HEK293 (cell line): ENCODE data around the gene DNAH8.

Experiments
- CTCF ChIA-PET: fragments of 350-600 bp; formaldehyde crosslinking; extraction: SDS; loops from one replicate; lab custom pipeline; 2021; ENCODE audit warnings: antibody characterized with exemption; lab: Yijun Ruan, JAX
- POLR2A ChIA-PET: fragments of 300-600 bp; formaldehyde crosslinking; extraction: SDS; loops from one replicate; lab custom pipeline; 2020; ENCODE audit warnings: antibody characterized with exemption, inconsistent platforms; lab: Yijun Ruan, JAX
- H3K27ac ChIP-seq: fragments of 200-500 bp; sonication (Bioruptor generic); 2 replicates; pipeline ENCODE4 v1.5.1; 2014; ENCODE audit warnings: low read depth, low read length, control low read depth, inconsistent platforms; ENCODE audit errors: extremely low read depth
- H3K36me3 ChIP-seq, 2 experiments: fragments of 200-500 bp in 1 of 2; sonication (Bioruptor generic) in 1 of 2; 1 replicate in 1 of 2; 2 replicates in 1 of 2; pipeline ENCODE4 v1.5.1; 2014 to 2017; ENCODE audit warnings: inconsistent platforms in 2 of 2, low read length in 2 of 2; ENCODE audit not compliant: control insufficient read depth in 2 of 2, insufficient read depth in 1 of 2
- H3K4me1 ChIP-seq: fragments of 200-500 bp; sonication (Bioruptor generic); 2 replicates; pipeline ENCODE4 v1.5.1; 2014; ENCODE audit warnings: mild to moderate bottlenecking, low read length, inconsistent platforms; ENCODE audit not compliant: control insufficient read depth, insufficient read depth
- H3K4me3 ChIP-seq: 2 replicates; pipeline ENCODE4 v1.5.1; 2011; ENCODE audit warnings: low read depth, mild to moderate bottlenecking, control low read depth, low read length, moderate library complexity
- H3K9me3 ChIP-seq: fragments of 200-500 bp; sonication (Bioruptor generic); 2 replicates; pipeline ENCODE4 v1.5.1; 2014; ENCODE audit warnings: low read depth, low read length, inconsistent platforms; ENCODE audit not compliant: control insufficient read depth, insufficient read depth
- HIC1 ChIP-seq: fragments of 450-650 bp; formaldehyde crosslinking; IDR thresholded peaks from 2 replicates; pipeline ENCODE4 v1.5.1; 2016; ENCODE audit warnings: missing biosample characterization, missing genetic modification characterization
- HOXD13 ChIP-seq: sonication (generic); formaldehyde crosslinking; IDR thresholded peaks from 2 replicates; pipeline ENCODE4 v1.8.0; 2022; ENCODE audit warnings: missing genetic modification reagents, borderline replicate concordance
- KLF9 ChIP-seq: fragments of 450-650 bp; formaldehyde crosslinking; IDR thresholded peaks from 2 replicates; pipeline ENCODE4 v1.5.1; 2016; ENCODE audit warnings: missing biosample characterization, missing genetic modification characterization, low read depth
- MZF1 ChIP-seq: fragments of 450-650 bp; formaldehyde crosslinking; IDR thresholded peaks from 2 replicates; pipeline ENCODE4 v1.5.1; 2017; ENCODE audit warnings: missing biosample characterization, missing genetic modification characterization, borderline replicate concordance
- SCRT1 ChIP-seq: fragments of 450-650 bp; formaldehyde crosslinking; IDR thresholded peaks from 2 replicates; pipeline ENCODE4 v1.5.1; 2016; ENCODE audit warnings: missing biosample characterization, missing genetic modification characterization, borderline replicate concordance
- SCRT2 ChIP-seq: fragments of 450-650 bp; formaldehyde crosslinking; IDR thresholded peaks from 2 replicates; pipeline ENCODE4 v1.5.1; 2016; ENCODE audit warnings: missing biosample characterization, missing genetic modification characterization
- TRIM28 ChIP-seq: IDR thresholded peaks from 2 replicates; pipeline ENCODE4 v1.6.1; 2011; ENCODE audit warnings: low read length, control low read depth, borderline replicate concordance
- ZBTB44 ChIP-seq: fragments of 450-650 bp; IDR thresholded peaks from 2 replicates; pipeline ENCODE4 v1.5.1; 2018; ENCODE audit warnings: missing biosample characterization, mild to moderate bottlenecking, missing genetic modification characterization
- ZFHX2 ChIP-seq: fragments of 450-650 bp; formaldehyde crosslinking; conservative IDR thresholded peaks from 2 replicates; pipeline ENCODE4 v1.5.1; 2016; ENCODE audit warnings: missing biosample characterization, missing genetic modification characterization
- ZNF146 ChIP-seq: fragments of 450-650 bp; formaldehyde crosslinking; IDR thresholded peaks from 2 replicates; pipeline ENCODE4 v1.5.1; 2016; ENCODE audit warnings: missing biosample characterization, missing genetic modification characterization
- ZNF19 ChIP-seq: fragments of 450-650 bp; formaldehyde crosslinking; IDR thresholded peaks from 2 replicates; pipeline ENCODE4; 2016; ENCODE audit warnings: missing biosample characterization, missing genetic modification characterization, low read depth
- ZNF335 ChIP-seq: fragments of 450-650 bp; formaldehyde crosslinking; conservative IDR thresholded peaks from 2 replicates; pipeline ENCODE4 v1.5.1; 2016; ENCODE audit warnings: missing biosample characterization, missing genetic modification characterization
- ZNF404 ChIP-seq: fragments of 450-650 bp; formaldehyde crosslinking; IDR thresholded peaks from 2 replicates; pipeline ENCODE4 v1.5.1; 2017; ENCODE audit warnings: missing biosample characterization, missing genetic modification characterization
- ZNF488 ChIP-seq: fragments of 450-650 bp; formaldehyde crosslinking; IDR thresholded peaks from 2 replicates; pipeline ENCODE4 v1.5.1; 2016; ENCODE audit warnings: missing biosample characterization, missing genetic modification characterization
- ZNF513 ChIP-seq: fragments of 450-650 bp; IDR thresholded peaks from 2 replicates; pipeline ENCODE4 v1.5.1; 2018; ENCODE audit warnings: missing biosample characterization, missing genetic modification characterization
- ZNF561 ChIP-seq: fragments of 450-650 bp; IDR thresholded peaks from 2 replicates; pipeline ENCODE4 v1.5.1; 2018; ENCODE audit warnings: missing biosample characterization, missing genetic modification characterization, borderline replicate concordance
- ZNF596 ChIP-seq: fragments of 450-650 bp; IDR thresholded peaks from 2 replicates; pipeline ENCODE4 v1.5.0; 2018; ENCODE audit warnings: missing biosample characterization, mild to moderate bottlenecking, missing genetic modification characterization, moderate library complexity
- ZNF621 ChIP-seq: fragments of 450-650 bp; formaldehyde crosslinking; IDR thresholded peaks from 2 replicates; pipeline ENCODE4 v1.5.1; 2017; ENCODE audit warnings: missing biosample characterization, missing genetic modification characterization
- ZNF658 ChIP-seq: fragments of 450-650 bp; formaldehyde crosslinking; IDR thresholded peaks from 2 replicates; pipeline ENCODE4; 2016; ENCODE audit warnings: missing biosample characterization, missing genetic modification characterization
- ZSCAN16 ChIP-seq: fragments of 450-650 bp; formaldehyde crosslinking; IDR thresholded peaks from 2 replicates; pipeline ENCODE4 v1.5.1; 2016; ENCODE audit warnings: missing biosample characterization, missing genetic modification characterization
- ZSCAN23 ChIP-seq: fragments of 450-650 bp; formaldehyde crosslinking; IDR thresholded peaks from 2 replicates; pipeline ENCODE4 v1.5.1; 2016; ENCODE audit warnings: missing biosample characterization, missing genetic modification characterization
- ZSCAN30 ChIP-seq: fragments of 450-650 bp; IDR thresholded peaks from 2 replicates; pipeline ENCODE4 v1.5.1; 2018; ENCODE audit warnings: missing biosample characterization, mild to moderate bottlenecking, missing genetic modification characterization, moderate library complexity

DNAH8 gene

GRCh38 chr6:38808039-38808438 lies 92.9 kb downstream of the DNAH8 start (continued):
- TF ChIP-seq ZNF513 (no peak), ZSCAN30 (no peak), SCRT1 (tag by site-specific recombination) (peak; percentile 70; the same call in 1 of the 2 replicates), ZSCAN16 (no peak), SCRT2 (tag by site-specific recombination) (peak; percentile 92)

- no peaks in the 10 kb centered on the region for H3K36me3 ChIP-seq
- ChIA-PET POLR2A (no interaction called here), CTCF (no interaction called here)
- peaks cover 6% of the 10 kb centered on the region; the same call in 1 of the 2 replicates for H3K4me1 ChIP-seq
- TF ChIP-seq ZNF596 (tag by site-specific recombination) (no peak), ZNF658 (tag by site-specific recombination) (no peak), ZFHX2 (tag by site-specific recombination) (no peak), ZNF561 (tag by site-specific recombination) (0 out of 2 replicates have a peak, but pooled peaks have one; percentile 25), HOXD13 (CRISPR knock-in tag) (peak; percentile 38; the same call in 1 of the 2 replicates), ZBTB44 (tag by site-specific recombination) (peak; percentile 62; the same call in 1 of the 2 replicates), ZNF335 (peak; percentile 21; the same call in 1 of the 2 replicates), TRIM28 (0 out of 2 replicates have a peak, but pooled peaks have one; percentile 9), KLF9 (no peak)
- H3K4me3 ChIP-seq, result no peak overlapping the region
- no peaks in the 10 kb centered on the region for H3K9me3 ChIP-seq
- peak overlapping the region; percentile 29; the same call in 1 of the 2 replicates for H3K27ac ChIP-seq
Observed at GRCh38 chr6:38813041-38813823, 98.1 kb downstream of the DNAH8 start.

- H3K9me3 ChIP-seq, result no peaks in the 10 kb centered on the region
- no peak overlapping the region for H3K4me3 ChIP-seq
- H3K36me3 ChIP-seq, result no peaks in the 10 kb centered on the region
- TF ChIP-seq ZNF19 (tag by site-specific recombination) (no peak), ZNF621 (no peak), HIC1 (tag by site-specific recombination) (no peak), MZF1 (tag by site-specific recombination) (no peak), ZNF146 (no peak), ZSCAN23 (tag by site-specific recombination) (no peak), ZNF404 (tag by site-specific recombination) (no peak), ZNF488 (tag by site-specific recombination) (no peak)
- H3K4me1 ChIP-seq, result peaks cover 6% of the 10 kb centered on the region; the same call in 1 of the 2 replicates
- H3K27ac ChIP-seq, result no peak overlapping the region
- ChIA-PET CTCF (interaction anchor here (0.6 to 1.1 kb wide), 3 partner anchors 58 to 159 kb away, joined by 3 to 4 read pairs (median 3); no protein-coding TSS in a partner anchor), POLR2A (no interaction called here)
Observed at GRCh38 chr6:38814761-38815160, 99.7 kb downstream of the DNAH8 start.
